Neural crest cell (in vitro differentiated cells): ENCODE data around the gene DLGAP4. TPM values are rescaled to one million over a fixed set of nuclear protein-coding genes. Genes with fewer than 3 reads are reported as not detected.

Experiments used
- DNase-seq: peaks from one replicate; pipeline ENCODE4 v3.0.0; 2021; ENCODE audit warnings: low read depth, mixed read lengths, low spot score
- H3K27ac Mint-ChIP-seq: one replicate; pipeline ENCODE4 v1.8.0; 2021; ENCODE audit warnings: mild to moderate bottlenecking, mixed read lengths; ENCODE audit not compliant: unreplicated experiment
- H3K27me3 Mint-ChIP-seq: 2 replicates; pipeline ENCODE4 v1.8.0; 2021; ENCODE audit warnings: low read depth, mild to moderate bottlenecking, mixed read lengths
- H3K36me3 Mint-ChIP-seq: 2 replicates; pipeline ENCODE4 v1.8.0; 2021; ENCODE audit warnings: low read depth, mild to moderate bottlenecking, mixed read lengths
- H3K4me1 Mint-ChIP-seq: 2 replicates; pipeline ENCODE4 v1.8.0; 2021; ENCODE audit warnings: mixed read lengths
- H3K4me3 Mint-ChIP-seq: one replicate; pipeline ENCODE4 v1.8.0; 2021; ENCODE audit warnings: mild to moderate bottlenecking, mixed read lengths
- H3K9me3 Mint-ChIP-seq: 2 replicates; pipeline ENCODE4 v1.8.0; 2021; ENCODE audit warnings: mixed read lengths
- total RNA-seq: library from RNA; stranded (reverse); gene quantifications from 2 replicates; pipeline ENCODE4 v1.2.1, GENCODE V29; 2021
- TF ChIP-seq, protein P1 (sequence below): fragments of 200-600 bp; sonication (generic); conservative IDR thresholded peaks from 2 replicates; pipeline ENCODE4 v1.5.0; 2021; ENCODE audit warnings: antibody characterized with exemption, mild to moderate bottlenecking

Gene DLGAP4
- total RNA-seq, 1 donor from 2014 or later: 95.6 TPM

DNA sequence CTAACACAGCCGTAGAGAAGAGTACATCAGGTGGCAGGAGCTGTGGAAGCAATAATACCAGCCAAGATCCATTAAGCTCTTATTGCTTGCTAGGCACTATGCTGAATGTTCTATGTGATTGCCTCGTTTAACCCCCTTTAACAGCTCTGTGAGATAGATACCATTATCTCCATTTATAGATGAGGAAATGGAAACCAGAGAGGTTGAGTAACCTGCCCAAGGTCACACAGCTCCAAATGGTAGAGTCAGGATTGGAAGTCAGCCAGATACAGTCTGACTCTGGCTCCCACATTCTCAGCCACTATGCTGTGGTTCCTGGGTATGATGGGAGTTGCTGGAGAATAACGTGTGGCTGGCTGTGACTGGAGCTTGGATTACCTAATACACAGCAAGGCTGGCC lies 92.4 kb downstream of the DLGAP4 start:
- TF ChIP-seq, protein P1, sequence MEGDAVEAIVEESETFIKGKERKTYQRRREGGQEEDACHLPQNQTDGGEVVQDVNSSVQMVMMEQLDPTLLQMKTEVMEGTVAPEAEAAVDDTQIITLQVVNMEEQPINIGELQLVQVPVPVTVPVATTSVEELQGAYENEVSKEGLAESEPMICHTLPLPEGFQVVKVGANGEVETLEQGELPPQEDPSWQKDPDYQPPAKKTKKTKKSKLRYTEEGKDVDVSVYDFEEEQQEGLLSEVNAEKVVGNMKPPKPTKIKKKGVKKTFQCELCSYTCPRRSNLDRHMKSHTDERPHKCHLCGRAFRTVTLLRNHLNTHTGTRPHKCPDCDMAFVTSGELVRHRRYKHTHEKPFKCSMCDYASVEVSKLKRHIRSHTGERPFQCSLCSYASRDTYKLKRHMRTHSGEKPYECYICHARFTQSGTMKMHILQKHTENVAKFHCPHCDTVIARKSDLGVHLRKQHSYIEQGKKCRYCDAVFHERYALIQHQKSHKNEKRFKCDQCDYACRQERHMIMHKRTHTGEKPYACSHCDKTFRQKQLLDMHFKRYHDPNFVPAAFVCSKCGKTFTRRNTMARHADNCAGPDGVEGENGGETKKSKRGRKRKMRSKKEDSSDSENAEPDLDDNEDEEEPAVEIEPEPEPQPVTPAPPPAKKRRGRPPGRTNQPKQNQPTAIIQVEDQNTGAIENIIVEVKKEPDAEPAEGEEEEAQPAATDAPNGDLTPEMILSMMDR: no peak
- peaks cover 2% of the 10 kb centered on the region for H3K36me3 Mint-ChIP-seq
- H3K4me3 Mint-ChIP-seq: no peak overlapping the region
- peaks cover 4% of the 10 kb centered on the region for H3K9me3 Mint-ChIP-seq
- peaks cover 7% of the 10 kb centered on the region for H3K4me1 Mint-ChIP-seq
- H3K27ac Mint-ChIP-seq: no peak overlapping the region
- H3K27me3 Mint-ChIP-seq: peaks cover 23% of the 10 kb centered on the region
- no peak for DNase-seq

DNA sequence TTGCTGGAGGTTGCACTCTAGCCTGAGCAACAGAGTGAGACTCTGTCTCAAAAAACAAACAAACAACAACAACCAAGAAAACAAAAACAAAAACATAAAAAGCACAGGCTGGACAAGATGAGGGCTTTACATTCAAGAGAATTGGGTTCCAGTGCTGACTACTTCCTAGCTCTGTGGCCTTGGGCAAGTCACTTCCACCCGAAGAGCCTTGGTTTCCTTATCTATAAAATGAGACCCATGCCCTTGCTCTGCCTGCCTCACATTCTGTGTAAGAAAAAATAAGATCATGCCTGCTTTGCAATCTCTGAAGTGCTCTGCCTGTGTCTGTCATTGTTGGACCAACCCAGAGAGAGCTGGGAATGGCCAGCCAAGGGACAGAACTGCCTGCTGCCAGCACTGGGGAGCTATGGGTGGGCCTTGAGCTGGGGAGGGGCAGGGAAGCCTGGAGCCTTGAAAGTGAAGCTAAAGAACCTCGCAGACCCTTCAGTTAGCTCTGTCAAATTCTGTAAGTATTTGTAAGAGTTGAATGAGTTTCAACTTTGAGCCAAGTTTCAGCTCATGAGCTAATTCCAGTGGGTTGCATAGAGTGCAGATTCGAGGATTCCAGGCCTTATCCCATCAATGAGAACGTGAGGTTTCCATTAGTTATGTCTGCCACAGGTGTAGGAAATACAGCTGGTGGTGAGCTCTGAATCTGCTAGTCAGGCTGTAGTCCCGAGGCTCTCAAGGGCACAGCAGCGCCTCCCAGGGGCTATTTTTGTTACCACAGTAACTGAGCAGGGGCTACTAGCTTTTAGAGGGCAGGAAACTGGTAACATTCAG lies 93.2 kb downstream of the DLGAP4 start:
- DNase-seq: peak; percentile 63
- TF ChIP-seq, protein P1: peak; percentile 60
- peaks cover 26% of the 10 kb centered on the region for H3K27me3 Mint-ChIP-seq
- H3K9me3 Mint-ChIP-seq: peaks cover 4% of the 10 kb centered on the region
- H3K27ac Mint-ChIP-seq: no peak overlapping the region
- H3K4me3 Mint-ChIP-seq: no peak overlapping the region
- peaks cover 7% of the 10 kb centered on the region for H3K4me1 Mint-ChIP-seq
- H3K36me3 Mint-ChIP-seq: peaks cover 2% of the 10 kb centered on the region

DNA sequence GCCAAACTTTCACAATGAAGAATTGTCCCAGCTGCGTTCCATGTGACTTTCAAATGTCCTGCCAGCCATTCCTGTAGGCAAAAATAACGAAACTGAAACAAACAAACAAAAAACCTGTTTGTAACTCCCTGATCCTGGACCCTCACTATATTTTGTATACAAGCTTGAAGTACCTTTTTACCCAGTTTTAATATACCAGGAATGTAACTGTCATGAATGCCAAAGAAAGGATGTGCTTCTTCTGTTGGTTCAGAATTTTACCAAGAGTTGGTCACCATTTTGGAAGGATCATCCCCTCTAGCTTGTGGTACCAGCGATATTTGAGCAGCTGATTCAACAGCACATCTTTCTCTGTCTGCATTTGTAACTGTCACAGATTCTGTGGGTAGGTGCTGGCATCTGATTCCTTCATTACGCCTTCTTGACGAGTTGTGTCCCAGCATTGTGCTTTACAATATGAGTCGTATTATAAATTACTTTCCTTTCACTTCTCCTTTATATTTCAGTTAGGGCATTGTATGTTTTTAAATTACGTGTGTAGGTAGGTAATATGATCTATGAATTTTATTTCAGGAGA lies 93.9 kb downstream of the DLGAP4 start:
- peaks cover 7% of the 10 kb centered on the region for H3K4me1 Mint-ChIP-seq
- peaks cover 21% of the 10 kb centered on the region for H3K27me3 Mint-ChIP-seq
- H3K4me3 Mint-ChIP-seq: no peak overlapping the region
- H3K9me3 Mint-ChIP-seq: peaks cover 4% of the 10 kb centered on the region
- no peak overlapping the region for H3K27ac Mint-ChIP-seq
- TF ChIP-seq, protein P1: no peak
- no peak for DNase-seq
- peaks cover 2% of the 10 kb centered on the region for H3K36me3 Mint-ChIP-seq

DNA sequence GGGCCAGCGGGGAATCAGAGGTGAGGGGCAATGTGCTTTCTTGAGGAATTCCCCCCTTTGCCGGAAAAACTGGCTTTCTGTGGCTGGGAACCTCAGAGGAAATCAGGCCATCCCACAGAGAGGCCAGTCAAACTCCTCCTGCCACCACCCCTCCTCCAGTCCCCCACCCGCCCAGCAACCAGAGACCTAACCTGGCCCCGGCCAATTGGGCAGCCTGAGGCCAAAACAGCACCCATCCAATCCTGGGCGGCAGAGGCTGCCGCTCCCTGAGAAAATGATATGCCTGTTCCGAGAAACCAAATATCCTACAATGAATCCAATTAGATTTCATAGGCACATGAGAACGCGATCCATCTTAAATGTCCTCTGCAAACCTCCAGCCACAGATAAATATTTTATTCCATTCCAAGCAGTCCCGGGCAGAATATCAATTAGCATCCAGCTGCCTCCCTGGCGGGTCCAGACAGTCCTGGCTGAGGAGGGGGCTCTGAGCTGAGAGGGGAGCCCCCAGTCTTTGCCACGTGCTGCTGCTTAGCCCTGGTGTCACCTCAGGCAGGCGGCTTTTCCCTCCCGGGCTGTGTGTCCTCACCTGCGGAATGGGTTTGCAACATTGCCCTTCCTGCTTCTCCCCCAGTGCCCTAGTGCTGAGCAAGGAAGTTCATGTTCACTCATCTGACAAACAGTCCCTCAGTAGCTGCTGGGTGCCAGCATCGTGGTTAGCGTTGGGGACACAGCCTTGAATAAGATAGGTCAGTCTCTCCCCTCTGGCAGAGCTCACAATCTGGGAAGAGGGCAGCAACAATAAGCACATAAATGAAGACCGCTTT lies 95.0 kb downstream of the DLGAP4 start:
- no peak for DNase-seq
- TF ChIP-seq, protein P1: no peak
- Mint-ChIP-seq H3K4me1 (peaks cover 7% of the 10 kb centered on the region), H3K9me3 (peaks cover 4% of the 10 kb centered on the region), H3K4me3 (no peak overlapping the region), H3K36me3 (peaks cover 2% of the 10 kb centered on the region), H3K27me3 (peaks cover 25% of the 10 kb centered on the region), H3K27ac (no peak overlapping the region)

DNA sequence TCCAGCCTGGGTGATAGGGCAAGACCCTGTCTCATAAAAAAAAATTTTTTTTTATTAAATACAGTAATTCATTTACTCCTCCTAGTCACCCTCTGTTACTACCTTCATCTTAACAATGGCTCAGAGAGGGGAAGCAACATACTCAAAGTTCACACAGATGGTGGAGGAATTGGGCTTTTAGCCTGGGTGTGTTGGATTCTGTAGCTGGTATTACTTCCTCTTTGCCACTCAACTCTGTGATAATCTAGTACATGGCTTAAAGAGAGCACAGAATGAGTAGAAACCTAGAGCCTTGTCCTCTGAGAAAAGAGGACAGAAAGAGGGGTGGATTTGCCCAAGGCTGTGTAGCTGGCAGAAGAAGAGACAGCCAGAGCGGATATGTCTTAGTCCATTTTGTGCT lies 96.6 kb downstream of the DLGAP4 start:
- no peaks in the 10 kb centered on the region for H3K9me3 Mint-ChIP-seq
- H3K4me3 Mint-ChIP-seq: no peak overlapping the region
- H3K4me1 Mint-ChIP-seq: peaks cover 7% of the 10 kb centered on the region
- TF ChIP-seq, protein P1: no peak
- no peak for DNase-seq
- no peaks in the 10 kb centered on the region for H3K36me3 Mint-ChIP-seq
- no peak overlapping the region for H3K27ac Mint-ChIP-seq
- peaks cover 22% of the 10 kb centered on the region for H3K27me3 Mint-ChIP-seq
